NT2/D1 (cell line): ENCODE data around the gene NAIF1.

Experiments used
- SUZ12 ChIP-seq: IDR thresholded peaks from 2 replicates; pipeline ENCODE4 v1.6.1; 2011; ENCODE audit not compliant: insufficient read length, insufficient read depth; ENCODE audit errors: extremely low read depth
- ZNF274 ChIP-seq: IDR thresholded peaks from 2 replicates; pipeline ENCODE4 v1.6.1; 2011; ENCODE audit warnings: mild to moderate bottlenecking, low read depth, low read length

- no peak for TF ChIP-seq ZNF274
- TF ChIP-seq SUZ12: no peak
These were observed 48.3 kb upstream of the NAIF1 start for GRCh38 chr9:128115187-128116103.
